ENCODE results near the gene CRYZL1.

- TF ChIP-seq NFIC (IDR thresholded peaks at IDR 0.05) (no peak), CREB1 (IDR thresholded peaks at IDR 0.05; ENCODE audit: low read depth) (no peak), USF1 (IDR thresholded peaks at IDR 0.05) (no peak), RAD21 (IDR thresholded peaks at IDR 0.05; ENCODE audit: low read depth) (no peak), FOXM1 (IDR thresholded peaks at IDR 0.05; ENCODE audit: borderline replicate concordance, low read depth) (no peak)
Observed at GRCh38 chr21:33668180-33668579, 26.6 kb upstream of the CRYZL1 start.

All from Ishikawa (cell line).